ENCODE results near the gene PEX16.
A peak's percentile ranks its signal among the peaks of the same experiment; 100 is the strongest.

PEX16 gene

GRCh38 chr11:45930951-45931570, 13.4 kb upstream of the PEX16 start:
- no peak for DNase-seq

DNA sequence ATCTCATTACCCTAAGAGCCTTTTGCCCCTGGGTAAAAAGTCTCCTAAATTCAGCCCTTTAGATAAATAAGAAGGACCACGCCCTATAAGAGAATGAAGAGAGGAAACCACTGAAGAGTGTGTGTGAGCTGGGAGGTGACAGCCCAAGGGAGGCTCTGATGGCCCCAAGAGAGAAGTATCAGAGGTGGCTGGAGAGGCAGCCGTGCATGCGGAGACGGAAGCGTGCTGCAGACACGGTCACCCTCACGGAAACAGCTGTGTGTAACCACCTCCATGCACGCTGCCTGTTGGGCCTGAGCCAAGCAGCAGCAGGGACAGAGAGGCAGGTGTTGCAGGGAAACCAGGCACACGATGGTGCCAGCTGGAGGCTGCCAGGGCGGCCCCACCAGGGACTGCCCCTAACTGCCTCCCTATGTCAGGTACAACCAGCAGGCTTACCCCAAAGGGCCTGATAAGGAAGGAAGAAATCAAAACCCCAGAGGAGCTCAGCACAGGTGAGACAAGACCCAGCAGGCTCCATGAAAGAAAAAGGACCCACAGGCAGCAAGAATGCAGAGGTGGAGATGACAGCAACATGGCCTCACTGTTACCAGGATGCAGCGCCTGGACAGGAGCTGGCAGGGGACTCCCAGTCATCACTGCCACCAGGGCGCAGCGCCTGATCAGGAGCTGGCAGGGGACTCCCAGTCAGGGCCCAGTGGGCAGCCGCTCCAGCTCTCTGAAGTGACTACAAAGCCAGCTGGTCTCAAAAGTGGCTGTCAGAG, 12.5 kb upstream of the PEX16 start:
- DNase-seq = peak; percentile 61

DNA sequence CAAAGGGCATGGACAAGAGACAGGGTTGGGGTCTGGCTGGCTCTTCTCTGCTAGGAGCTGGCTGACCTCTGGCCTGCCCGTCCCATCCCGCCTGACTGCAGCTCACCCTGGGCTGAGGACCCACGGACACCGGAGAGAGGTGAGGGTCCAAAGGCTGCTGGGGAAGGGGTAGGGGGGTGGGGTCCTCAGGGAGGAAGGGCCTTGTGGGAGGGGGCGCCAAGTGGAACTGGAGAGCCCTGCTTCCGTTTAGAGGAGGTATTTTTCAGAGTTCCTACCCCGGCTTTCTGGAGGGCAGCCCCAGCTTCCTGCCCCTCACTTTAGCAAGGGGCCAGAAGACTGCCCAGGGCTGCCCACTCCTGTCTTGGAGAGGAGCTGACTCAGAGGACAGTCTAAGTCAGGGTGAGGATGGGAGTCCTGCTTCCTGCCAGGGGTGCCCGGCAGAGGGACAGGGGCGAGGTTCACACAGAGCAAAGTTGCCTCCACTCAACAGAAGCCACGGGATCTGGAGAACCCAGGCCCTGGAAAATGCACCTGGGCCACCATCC, 11.9 kb upstream of the PEX16 start:
- DNase-seq = no peak

DNA sequence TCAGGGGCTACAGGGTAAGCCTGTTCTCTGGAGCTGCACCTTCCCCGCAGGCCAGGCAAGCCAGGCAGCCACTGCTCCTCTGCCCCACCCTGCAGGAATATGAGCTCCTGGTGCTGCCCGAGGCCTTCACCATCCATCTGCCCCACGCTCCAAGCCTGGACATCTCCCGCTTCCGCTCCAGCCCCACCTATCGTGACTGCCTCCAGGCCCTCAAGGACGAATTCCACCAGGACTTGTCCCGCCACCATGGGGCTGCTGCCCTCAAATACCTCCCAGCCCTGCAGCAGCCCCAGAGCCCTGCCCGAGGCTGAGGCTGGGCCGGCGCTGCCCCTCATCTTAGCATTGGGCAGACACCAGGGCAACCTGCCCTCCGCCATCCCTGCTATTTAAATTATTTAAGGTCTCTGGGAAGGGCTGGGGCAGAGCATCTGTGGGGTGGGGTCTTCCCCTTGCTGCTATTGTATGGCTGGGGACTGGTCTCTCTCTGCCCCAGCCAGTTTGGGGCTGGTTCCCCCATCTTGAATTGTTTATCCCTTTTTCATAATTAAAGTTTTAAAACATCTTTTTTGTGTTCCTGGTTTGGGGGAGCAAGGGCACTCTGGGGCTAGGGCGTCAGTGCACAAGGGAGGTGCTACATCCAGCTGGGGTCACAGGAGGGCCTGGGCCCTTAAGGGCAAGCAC, 11.0 kb upstream of the PEX16 start:
- no peak for DNase-seq

DNA sequence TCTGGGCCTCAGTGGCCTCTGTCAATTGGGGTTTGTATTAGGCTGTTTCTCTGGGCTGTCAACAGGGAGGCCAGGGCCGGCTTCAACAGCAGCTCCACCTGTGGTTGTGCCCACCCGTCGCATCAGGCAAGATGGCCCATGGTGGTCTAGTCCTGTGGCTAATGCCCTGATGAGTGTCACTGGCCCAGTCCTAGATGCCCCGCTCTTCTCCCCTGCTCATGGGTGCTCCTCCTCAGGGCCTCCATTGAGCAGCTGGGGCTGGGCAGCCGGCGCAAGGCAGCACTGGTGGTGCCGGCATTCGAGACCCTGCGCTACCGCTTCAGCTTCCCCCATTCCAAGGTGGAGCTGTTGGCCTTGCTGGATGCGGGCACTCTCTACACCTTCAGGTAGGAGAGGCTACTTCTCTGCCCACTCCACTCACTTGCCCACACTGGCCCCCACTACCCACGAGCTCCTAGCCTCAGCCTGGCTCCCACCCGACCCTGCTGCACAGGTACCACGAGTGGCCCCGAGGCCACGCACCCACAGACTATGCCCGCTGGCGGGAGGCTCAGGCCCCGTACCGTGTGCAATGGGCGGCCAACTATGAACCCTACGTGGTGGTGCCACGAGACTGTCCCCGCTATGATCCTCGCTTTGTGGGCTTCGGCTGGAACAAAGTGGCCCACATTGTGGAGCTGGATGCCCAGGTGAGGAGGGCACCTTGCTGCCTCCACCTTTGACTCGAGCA, 10.2 kb upstream of the PEX16 start:
- DNase-seq = no peak

DNA sequence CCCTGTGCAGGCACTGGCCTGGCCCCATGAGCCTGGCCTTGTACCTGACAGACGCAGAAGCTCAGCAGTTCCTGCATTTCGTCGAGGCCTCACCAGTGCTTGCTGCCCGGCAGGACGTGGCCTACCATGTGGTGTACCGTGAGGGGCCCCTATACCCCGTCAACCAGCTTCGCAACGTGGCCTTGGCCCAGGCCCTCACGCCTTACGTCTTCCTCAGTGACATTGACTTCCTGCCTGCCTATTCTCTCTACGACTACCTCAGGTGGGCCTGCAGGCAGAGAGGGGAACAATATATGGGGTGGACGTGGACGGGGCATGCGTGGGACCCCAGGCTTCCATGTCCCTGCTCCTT, 9.6 kb upstream of the PEX16 start:
- DNase-seq = no peak

DNA sequence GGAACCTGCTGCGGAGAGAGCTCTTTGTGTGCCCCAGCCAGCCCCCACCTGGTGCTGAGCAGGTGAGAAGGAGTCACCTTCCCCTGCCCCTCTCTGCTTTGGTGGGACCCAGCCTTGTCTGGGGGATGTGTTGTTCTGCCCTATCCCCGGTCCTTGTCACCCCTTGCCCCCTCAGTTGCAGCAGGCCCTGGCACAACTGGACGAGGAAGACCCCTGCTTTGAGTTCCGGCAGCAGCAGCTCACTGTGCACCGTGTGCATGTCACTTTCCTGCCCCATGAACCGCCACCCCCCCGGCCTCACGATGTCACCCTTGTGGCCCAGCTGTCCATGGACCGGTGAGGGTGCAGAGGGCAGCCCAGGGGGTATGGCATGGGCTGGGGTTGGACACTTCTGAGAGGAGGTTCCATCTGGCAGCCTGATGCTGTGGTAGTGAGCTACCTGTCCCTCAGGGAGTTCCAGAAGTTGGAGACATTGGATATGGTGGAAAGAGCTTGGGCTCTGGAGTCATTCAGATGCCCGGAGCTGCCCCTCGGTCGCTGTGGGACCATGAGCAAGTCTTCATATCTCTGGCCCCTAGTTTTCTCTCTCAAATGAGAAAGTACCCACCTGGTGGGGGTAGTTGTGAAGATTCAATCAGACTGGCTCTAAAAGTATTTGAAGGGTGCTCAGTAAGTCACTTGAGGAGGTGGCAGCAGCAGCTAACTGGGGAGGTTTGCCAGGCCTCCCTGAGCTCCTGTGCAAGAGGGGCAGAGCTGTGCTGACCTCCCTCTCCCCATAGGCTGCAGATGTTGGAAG, 9.1 kb upstream of the PEX16 start:
- no peak for DNase-seq

- no peak for DNase-seq
These were observed 8.3 kb upstream of the PEX16 start for GRCh38 chr11:45926001-45926401.

GRCh38 chr11:45925550-45925949, 7.9 kb upstream of the PEX16 start:
- no peak for DNase-seq

DNA sequence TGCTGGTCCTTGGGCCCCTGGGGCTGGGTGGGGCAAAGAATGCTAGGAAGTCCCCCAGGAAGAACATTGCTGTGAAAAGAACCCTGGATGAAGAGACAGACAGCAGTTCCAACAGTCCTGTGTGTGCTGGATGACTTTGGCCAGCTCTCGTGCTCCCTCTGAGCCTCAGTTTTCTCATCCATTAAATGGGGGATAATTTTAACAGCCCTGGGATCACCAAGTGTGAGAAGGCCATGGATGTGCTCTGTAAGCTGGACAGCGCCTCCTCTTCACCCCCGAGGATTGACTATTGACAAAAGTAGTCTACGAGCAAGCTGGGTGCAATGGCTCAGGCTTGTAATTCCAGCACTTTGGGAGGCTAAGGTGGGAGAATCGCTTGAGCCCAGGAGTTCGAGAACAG, 7.2 kb upstream of the PEX16 start:
- DNase-seq = no peak

- no peak for DNase-seq
These were observed 6.6 kb upstream of the PEX16 start for GRCh38 chr11:45924036-45924915.

GRCh38 chr11:45922425-45923082, 4.9 kb upstream of the PEX16 start, which contains the start of gene LARGE2:
LARGE2 (plus strand) TSS chr11:45922656; CDS start chr11:45922883, 227 bp downstream.
- DNase-seq = no peak

DNA sequence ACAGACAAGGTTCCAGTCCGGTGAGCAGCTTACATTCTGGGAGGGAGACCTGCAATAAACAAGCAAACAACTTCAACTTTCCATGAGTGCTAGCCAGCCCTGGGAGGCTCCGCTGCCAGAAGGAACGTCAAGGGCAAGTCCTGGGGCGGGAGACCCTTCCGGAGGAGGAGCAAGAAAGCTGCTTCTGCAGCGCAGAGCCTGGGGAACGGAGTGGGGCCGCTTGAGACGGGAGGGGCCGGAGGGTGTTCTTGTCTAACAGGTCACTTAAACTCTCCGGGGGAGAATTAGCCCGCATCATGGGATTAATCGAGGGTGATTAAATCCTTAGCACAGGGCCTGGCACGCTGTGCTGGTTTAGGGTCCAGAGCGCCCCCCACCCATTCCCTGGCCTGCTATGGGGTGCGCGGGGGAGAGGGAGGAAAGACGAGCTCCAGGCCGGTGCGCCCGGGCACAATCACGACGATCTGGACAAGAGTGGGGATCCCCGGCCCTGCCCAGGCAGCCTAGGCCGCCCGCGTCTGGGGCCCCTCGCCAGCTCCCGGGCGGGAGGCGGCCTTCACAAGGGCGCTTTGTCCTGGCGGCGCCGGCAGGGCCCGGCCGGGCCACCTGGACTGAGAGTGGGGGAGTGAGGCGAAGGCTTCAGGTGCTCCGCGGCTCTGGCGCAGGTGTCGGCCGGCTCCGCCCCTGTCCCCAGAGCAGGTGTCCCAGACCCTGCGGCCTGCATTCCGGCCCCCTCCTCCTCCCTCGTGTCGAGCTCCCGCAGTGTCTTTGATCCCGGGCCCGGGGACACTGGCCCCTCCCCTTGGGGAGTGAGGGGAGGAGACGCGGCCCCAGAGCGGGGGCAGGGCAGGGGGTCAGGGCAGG, 4.1 kb upstream of the PEX16 start:
- no peak for DNase-seq

DNA sequence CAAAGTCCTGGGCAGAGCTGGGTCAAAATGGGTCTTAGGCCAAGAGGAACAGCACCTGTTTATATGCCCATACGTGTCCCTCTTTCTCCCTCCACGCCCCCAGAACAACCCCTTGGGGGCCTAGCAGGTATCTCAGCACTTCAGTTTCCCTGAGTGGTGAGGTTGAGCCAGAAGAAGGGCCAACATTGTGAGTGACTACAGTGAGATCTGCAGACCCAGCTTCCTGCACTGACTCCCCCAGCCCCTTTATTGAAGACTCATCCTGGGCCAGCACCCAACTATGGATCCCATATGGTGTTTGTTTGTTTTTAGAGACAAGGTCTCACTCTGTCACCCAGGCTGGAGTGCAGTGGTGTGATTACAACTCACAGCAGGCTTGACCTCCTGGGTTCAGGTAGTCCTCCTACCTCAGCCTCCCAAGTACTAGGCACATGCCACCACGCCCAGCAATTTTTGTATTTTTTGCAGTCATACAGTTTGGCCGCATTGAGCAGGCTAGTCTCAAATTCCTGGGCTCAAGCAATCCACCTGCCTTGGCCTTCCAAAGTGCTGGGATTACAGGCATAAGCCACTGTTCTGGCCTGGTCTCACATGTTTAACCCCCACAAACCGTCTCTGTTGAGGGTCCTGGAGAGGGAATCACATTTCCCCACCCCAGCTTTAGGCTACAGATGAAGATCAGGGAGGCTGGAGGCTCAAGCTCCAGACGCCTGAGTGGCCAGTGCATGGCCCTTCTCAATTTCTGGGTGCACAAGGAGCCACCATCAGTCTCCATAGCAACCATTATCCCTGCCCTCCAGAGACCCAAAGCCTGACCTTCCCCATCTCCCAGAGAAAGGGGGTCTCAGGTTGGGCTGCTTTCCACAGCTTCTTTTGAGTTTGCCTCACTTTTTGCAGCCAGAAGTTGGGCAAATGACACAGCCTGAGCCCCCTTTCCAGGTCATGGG, 3.1 kb upstream of the PEX16 start:
- DNase-seq = no peak

DNA sequence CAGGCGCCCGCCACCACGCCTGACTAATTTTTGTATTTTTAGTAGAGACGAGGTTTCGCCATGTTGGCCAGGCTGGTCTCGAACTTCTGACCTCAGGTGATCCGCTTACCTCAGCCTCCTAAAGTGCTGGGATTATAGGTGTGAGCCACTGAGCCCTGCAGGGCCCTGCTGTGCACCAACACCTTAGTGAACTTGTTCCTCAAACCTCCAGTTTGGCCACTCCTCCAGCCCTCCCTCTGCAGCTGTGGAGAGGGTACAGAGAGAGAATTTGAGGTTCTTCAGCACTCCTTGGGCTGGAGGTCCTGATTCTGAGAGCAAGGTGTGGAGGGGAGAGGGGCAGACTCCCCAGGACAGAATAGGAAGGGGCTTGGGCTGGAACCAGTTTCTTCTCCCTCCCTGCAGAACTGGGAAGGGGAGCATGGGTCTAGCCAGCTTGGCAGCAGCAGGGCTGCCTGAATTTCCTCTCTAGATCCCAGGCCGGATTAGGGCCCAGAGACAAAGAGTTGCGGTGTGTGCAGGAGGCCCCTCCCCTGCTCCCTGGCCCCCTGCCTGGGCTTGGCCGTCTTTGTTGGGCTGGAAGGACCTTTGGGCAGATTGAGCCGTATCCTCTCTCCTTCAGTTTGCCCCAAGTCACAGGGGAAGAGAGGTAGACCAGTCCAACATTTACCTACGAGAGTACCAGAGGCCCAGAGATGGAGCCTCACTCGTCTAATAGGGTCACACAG, 2.3 kb upstream of the PEX16 start:
- no peak for DNase-seq

DNA sequence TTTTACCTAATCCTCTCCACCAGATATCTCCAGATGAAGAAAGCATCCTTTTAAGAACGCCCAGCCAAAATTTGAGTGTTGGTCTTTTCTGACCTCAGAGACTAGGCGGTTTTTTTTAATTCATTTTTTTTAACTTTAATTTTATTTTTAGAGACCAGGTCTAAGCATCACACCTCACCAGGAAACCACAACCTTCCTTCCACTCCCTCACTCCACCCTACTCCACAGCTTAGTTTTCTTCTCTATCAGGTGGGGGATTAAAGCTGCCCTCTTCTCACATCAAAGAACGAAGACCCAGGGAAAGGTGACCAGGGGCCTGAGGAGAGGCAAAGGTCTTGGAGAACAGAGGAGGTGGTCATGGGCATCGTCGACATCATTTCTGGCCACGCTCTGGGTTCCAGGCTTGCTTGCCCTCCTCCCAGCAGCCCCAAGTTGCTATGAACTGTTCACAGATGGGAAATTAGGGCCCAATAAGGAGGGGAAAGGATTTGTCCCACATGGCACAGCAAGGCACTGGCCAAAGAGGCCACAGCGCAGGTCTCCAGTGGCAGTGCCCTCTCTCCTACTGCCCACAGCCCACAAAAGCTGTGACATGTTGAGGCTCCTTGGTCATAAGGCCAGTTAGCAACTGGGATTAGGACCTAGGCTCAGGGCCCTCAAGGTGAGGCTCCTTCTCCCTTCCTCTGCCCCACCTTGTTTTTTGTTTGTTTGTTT, 1.4 kb upstream of the PEX16 start:
- DNase-seq = peak; percentile 14

DNA sequence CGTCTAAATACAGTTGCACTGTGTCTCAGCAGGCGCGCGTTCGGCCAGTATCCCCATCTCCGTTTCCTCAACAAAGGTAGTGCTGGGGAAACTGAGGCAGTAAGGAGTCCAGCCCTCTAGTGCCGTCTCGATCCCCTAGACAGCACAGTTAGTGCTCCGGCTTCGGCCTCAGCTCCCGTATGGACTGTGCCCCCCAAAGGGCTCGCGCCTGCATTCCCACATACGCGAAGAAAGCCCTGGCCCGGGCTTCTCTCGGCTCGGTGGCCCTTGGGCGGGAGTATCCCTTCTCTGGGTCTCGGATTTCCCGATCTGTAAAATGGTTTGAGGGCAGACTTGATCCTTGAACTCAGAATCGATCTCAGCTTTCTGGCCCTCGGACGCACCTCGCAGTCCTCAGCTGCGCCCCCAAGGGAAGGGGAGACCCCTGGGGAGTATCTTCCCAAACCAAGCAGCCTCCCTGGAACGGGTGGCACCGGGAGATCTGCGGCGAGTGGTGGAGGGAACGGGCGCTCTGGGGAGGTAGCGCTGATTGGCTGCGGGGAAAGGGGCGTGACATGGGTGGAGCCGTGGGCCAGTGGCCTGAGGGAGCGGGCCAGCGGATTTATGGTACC, 759 bp upstream of the PEX16 start:
- DNase-seq = peak; percentile 43
